Endometrial microvascular endothelial cells (primary cell): ENCODE measurements around the gene AUNIP. TPM values are rescaled to one million over a fixed set of nuclear protein-coding genes. Genes with fewer than 3 reads are reported as not detected.

Experiments
- in situ Hi-C: cut with HindIII; loops from 2 replicates; pipeline ENCODE4 v1.10.0; 2017; ENCODE audit warnings: low sequenced_read_pairs, low pct_unique_long_range_greater_than_20kb; ENCODE audit errors: inconsistent ontology term
- total RNA-seq: library from RNA; depleted of rRNA; stranded (reverse); fragments of >200 nt; gene quantifications from one replicate; pipeline ENCODE4 v1.2.3, GENCODE V29; 2015; ENCODE audit errors: inconsistent ontology term

Gene AUNIP
- total RNA-seq, 1 donor from 2014 or later = 1.6 TPM

GRCh38 chr1:25803368-25803767, 55.9 kb downstream of the AUNIP start:
- in situ Hi-C loops = no loop called here

DNA sequence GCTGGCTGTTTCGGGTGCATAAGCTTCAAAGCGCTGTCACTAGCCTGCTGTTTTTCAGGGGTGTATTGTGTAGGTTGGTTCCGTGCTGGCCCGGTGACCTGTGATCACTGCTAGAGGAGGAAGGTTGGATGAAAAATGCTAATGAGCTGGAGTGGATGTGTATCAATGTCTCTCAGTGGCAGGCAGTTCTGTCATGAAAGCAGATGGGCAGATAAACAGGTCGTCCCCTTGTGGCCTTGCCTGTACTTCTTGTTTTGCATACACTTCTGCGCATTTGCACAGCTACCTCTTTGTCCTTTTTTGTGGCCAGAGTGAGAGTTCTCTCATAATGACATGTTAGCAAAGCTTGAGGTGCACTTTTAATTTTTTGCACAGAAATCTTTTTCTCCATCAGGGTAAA, 56.3 kb downstream of the AUNIP start:
- in situ Hi-C loops = no loop called here

DNA sequence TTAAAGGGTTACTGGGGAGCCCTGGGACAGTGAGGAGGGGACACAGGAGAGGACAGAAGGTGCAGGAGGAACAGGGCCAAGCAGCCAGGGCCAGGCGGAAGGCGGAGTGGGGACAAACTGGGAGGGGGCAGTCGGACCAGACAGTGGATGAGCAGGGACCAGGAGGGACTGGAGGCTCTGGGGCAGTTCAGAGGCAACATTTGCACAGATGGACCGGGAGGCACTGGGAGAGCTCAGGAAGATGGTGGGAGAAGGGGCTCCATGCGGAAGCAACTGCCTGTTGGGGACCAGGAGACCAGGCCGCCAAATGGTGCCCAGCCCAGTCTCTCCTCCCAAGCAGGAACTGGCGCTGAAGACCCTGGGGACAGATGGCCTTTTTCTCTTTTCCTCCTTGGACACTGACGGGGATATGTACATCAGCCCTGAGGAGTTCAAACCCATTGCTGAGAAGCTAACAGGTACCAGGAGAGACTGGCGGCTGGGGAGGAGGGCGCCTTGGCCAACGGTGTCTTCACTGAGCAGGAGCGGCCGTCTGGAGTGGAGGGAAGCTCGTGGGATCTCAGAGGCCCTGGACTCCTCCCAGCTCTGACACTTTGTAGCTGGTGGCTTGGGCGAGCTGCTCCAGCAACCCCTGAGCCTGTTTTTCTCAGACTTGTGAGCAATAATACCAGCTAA, 58.4 kb downstream of the AUNIP start:
- in situ Hi-C loops = no loop called here

DNA sequence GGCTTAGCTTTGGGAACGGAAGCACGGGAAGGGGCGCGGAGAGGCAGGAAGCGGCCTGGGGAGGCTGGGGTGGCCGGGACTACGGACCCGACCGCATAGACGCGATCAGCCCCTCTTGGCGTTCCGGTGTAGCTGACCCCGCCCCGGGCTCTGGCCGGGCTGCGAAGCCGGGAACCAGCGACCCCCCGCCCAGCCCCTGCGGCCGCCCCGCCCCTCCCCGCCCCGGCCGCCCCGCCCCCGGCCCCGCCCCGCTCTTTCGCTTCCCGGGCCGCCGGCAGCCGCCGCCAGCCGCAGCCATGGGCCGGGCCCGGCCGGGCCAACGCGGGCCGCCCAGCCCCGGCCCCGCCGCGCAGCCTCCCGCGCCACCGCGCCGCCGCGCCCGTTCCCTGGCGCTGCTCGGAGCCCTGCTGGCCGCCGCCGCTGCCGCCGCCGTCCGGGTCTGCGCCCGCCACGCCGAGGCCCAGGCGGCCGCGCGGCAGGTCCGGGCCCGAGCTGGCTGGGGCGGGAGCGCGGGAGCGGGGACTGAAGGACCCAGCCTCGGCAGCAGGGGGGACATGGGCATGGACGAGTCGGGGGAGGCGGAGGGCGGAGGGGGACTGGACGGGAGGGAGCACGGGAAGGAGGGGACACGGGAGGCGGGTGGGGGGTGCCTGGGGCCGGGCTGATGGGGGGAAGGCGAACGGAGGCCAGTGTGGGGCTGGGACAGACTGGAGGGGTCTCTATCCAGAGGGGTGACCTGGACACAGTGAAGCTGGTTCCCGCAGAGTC, 59.1 kb downstream of the AUNIP start, which contains the start of gene SELENON:
SELENON (plus strand) TSS at position 259 of the 768 bp plus-strand sequence; CDS start at position 297, 38 bp downstream.
- in situ Hi-C loops = loop anchor here (25.0 kb wide), 1 partner anchor 188 kb away; the partner anchor contains the start of gene MAN1C1

DNA sequence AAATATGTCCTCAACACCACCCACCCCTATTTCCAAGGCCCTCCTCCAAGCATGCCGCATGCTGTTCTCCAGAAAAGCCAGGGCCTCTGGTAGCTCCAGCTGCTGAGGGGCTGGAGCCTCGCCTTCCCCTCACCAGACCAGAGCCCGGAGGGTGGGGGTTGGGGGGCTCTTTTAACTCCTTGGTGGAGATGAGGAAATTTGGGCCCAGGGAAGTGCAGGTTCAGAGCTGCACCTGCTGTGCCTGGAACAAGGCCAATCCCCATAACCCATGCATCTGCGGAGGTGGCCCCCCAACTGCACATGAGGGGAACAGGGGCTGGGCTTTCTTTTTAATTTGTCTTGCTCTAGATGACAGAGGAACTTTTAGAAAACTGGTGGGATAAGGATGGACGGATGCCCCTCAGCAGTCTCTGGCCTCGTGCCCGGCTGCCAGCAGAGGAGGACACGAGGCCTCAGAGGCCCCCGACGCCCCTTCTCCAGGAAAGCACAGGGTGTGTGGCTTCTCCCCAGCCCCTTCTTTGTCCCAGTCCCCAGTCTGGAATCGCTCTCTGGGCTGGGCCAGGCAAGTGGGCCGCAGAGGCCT, 59.8 kb downstream of the AUNIP start:
- in situ Hi-C loops = loop anchor here (25.0 kb wide), 1 partner anchor 187 kb away; the partner anchor contains the start of gene MAN1C1

- in situ Hi-C loops = loop anchor here (25.0 kb wide), 1 partner anchor 187 kb away; the partner anchor contains the start of gene MAN1C1
These were observed 60.4 kb downstream of the AUNIP start for GRCh38 chr1:25798666-25799351.

DNA sequence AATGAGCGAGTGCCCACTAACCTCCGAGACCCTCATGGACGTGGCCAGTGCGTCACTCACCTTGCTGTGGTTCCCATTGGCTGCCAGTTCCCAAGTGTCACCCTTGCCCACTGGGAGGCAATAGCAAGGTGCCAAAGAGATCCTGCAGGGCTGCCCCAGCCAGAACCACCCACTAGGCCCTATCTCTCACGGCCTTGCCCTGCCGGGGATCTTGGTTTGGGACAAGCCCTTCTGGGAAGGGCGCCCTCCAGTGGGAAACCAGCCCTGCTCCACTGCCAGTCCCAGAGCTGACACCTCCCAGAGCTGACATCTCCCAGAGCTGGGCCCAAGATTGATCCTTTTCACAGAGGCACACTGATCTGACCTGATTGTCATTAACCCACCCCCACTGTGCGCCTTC, 61.3 kb downstream of the AUNIP start:
- in situ Hi-C loops = loop anchor here (25.0 kb wide), 1 partner anchor 186 kb away; the partner anchor contains the start of gene MAN1C1

GRCh38 chr1:25796811-25797458, 62.3 kb downstream of the AUNIP start:
- in situ Hi-C loops = loop anchor here (25.0 kb wide), 1 partner anchor 185 kb away; the partner anchor contains the start of gene MAN1C1

- in situ Hi-C loops = loop anchor here (25.0 kb wide), 1 partner anchor 184 kb away; the partner anchor contains the start of gene MAN1C1
These were observed 63.1 kb downstream of the AUNIP start for GRCh38 chr1:25795946-25796810.

GRCh38 chr1:25795211-25795610, 64.0 kb downstream of the AUNIP start:
- in situ Hi-C loops = loop anchor here (25.0 kb wide), 1 partner anchor 183 kb away; the partner anchor contains the start of gene MAN1C1

DNA sequence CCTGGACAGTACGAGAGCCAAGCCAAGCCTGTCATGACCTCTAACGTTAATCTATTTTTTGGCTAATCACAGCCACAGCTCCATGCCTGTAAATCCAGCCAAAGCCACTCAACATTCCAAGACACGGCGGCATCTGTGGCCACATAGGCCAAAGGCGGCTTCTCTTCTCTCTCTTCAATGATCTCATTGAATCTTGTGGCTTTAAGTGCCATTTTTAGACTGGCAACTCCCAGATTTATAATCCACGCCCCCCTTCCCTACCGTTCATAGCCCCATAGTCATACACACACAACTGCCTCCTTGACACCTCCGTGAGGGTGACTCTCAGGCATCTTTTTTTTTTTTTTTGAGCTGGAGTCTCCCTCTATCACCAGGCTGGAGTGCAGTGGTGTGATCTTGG, 64.9 kb downstream of the AUNIP start:
- in situ Hi-C loops = loop anchor here (25.0 kb wide), 1 partner anchor 182 kb away; the partner anchor contains the start of gene MAN1C1

GRCh38 chr1:25793585-25794170, 65.6 kb downstream of the AUNIP start:
- in situ Hi-C loops = loop anchor here (25.0 kb wide), 1 partner anchor 181 kb away; the partner anchor contains the start of gene MAN1C1

- in situ Hi-C loops = loop anchor here (25.0 kb wide), 1 partner anchor 180 kb away; the partner anchor contains the start of gene MAN1C1
These were observed 67.1 kb downstream of the AUNIP start for GRCh38 chr1:25792115-25792514.

GRCh38 chr1:25790472-25790871, 68.8 kb downstream of the AUNIP start:
- in situ Hi-C loops = loop anchor here (25.0 kb wide), 1 partner anchor 178 kb away; the partner anchor contains the start of gene MAN1C1

DNA sequence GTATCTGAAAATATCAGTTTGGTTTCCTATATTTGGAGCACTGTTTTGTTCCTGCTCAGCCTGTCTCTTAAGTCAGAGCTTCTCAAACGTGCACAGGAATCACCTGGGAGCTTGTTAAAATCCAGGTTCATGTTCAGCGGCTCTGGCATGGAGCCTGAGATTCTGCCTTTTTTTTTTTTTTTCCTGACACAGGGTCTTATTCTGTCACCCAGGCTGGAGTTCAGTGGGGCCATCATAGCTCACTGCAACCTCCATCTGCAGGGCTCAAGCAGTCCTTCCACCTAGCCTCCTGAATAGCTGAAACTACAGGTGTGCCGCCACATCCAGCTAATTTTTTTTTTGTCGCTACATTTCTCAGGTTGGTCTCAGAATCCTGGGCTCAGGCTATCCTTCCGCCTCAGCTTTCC, 71.5 kb downstream of the AUNIP start:
- in situ Hi-C loops = loop anchor here (25.0 kb wide), 1 partner anchor 175 kb away; the partner anchor contains the start of gene MAN1C1

DNA sequence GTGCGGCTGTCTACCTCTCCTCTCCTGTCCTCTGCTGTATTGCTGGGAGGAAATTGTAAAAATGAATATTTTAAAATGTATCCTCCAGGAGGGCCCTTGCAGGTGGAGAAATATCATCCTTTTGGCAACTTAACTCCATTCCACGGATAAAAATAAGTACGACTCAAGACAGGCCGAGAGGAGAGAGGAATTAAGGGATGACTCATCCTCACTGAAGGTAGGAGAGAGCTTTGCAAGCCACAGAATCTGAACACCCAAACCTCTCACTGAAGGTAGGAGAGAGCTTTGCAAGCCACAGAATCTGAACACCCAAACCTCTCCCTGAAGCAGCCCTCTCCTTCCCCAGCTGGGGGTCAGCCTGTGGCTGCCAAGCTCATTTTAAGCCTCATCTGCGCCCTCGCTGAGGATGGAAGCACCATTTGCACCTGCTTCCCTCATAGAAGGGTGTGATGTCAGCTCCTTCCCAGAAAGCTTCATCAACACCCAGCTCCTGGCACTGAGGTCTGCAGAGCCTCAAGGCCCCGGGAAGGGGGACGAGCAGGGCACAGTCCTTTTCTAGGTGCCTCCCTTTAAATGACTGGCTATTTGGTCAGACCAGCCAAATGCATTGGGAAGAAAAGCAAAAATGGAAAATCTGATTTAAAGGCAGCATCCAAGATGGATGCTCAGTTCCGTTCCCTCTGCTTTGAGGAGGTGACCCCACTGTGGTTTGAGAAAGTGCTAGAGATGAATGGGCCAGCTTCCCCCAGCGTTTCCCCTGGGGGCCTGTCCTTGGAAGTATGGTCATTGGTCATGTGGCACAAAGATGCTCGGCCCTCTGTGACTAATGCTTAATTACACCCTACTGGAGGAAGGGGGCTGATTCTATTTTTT, 72.1 kb downstream of the AUNIP start:
- in situ Hi-C loops = loop anchor here (25.0 kb wide), 1 partner anchor 175 kb away; the partner anchor contains the start of gene MAN1C1
